ENCODE results near the gene TREM2.
A peak's percentile ranks its signal among the peaks of the same experiment; 100 is the strongest.
"Not testable (repeated sequence)": the region's sequence is repeated elsewhere in the genome, so short reads cannot be mapped to it uniquely, and the experiment has no call there.

The TREM2 gene

DNA sequence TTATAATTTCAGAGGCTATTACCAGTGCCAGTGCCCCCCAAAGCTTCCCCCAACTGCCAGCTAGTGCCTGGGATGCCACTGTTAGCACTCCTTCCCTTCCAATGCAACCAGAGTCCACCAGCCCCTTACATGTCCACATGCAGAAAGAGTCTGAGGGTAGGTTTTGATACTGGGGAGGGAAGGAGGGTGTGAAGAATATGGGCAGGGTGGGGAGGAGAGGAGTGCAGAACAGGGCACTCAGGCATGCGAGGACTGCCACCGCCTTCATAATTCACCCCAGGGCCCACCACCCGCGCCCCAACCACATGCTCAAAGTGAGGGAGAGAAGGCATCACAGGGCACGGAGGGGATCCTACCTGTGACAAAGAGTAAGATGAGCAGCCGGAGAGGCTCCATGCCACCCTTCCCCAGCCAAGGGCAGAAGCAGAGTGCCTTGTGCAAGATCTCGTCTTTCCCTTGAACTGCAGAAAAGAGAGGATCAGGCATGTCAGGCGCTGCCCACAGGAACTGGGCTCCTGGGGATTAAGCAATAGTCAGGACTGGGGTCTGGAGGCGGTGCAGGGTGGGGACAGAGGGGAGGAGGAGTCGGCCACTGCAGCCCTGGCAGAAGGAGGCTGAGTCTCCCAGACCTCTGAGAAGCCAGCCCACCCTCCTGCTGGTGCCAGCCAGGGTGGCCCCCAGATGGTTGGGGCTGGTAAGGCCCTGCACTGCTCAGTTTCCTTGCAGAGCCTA lies at the start of gene TREM2:
TREM2 (minus strand) TSS at position 430 of the 732 bp plus-strand sequence; CDS start at position 396, 34 bp downstream.
- DNase-seq, result no peak

DNA sequence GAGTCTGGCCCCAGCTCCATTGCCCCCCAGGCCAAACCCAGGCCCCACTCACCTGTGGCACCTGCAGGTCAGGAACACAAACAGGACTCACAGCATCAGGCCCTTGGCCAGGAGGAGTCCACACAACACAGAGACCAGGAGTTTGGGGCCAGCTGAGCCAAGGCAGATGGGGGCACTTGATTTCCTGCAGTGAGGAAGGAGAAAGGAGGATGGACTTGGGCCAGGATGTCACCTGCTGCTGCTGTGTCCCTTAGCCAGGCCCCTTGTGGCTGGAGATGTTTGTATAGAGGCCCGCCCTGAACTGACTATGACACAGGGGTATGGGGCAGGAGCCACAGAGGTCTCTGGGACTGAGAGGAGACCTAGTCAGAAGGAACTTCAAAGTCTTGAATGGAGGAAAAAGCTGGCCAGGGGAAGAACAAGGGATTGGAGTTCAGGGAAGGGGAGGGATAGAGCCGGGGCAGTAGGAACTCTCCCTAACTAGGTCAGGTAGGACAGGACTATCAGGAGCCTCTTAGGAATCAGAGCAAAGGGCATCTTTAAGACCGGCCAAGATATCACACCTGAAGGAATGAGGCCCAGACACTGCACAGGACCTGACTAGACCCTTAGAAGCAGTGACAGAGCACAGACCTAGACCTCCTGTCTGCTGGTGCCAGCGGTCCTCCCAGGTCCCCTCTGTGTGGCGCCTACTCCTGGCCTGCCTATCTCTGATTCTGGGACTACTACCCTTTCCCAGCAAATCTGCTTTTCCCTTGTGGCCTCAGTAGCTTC lies 46.8 kb upstream of the TREM2 start:
- DNase-seq, result no peak

- DNase-seq, result no peak
Observed at GRCh38 chr6:41208439-41209106, 45.7 kb upstream of the TREM2 start.

DNA sequence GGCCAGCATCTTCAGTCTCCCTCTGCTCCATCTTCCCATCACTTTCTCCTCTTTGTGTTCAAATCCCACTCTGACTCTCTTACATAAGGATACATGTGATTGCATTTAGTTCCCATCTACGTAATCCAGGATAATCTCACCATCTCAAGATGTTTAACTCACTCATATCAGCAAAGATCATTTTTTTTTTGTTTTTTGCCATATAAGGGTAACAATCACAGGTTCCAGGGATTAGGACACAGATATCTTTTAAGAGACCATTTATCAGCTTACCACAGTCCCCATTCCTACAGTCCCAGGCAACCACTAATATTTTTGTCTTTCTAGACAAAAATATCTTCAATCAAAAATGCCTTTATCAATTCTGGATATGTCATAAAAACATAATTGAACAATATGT lies 41.2 kb upstream of the TREM2 start:
- DNase-seq, result no peak

GRCh38 chr6:41201764-41202173 lies 38.9 kb upstream of the TREM2 start:
- no peak for DNase-seq

DNA sequence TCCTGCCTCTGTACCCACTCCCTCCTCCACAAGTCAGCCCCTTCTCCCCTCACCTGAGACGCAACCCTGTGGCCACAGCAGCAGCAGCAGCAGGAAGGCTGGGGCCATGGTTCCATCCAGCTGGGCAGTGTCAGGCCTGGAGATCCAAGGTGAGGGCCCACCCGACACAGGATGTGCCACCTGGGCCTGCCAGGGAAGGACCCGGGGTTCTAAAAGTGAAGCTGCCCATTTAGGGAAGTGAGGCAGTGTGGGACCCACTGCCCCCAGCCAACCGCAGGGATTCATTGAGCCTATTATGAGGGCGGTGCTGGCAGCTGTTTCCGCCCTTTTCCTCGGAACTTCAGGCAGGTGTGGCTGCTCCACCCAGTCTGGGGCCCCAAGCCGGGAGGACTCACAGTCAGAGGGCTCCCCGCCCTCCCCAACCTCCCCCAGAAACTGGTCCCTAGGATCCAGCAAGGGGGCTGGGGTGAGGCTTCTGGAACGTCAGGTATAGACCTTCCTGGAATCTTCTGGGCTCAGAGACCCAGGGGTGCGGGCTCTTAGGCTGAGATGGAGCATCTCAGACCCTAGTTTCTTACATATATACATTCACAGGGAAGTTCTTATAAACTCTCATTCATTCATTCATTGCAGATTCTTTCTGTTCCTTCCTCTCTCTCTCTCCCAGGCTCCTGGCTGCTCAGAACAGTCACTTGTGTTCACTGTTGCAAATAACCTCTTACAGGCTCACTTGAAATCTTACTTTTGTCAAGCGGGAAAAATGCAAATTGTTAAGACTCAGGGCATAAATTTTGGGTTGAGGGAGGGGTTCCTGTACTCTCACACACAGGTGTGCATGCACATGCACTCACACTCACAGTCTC lies 38.2 kb upstream of the TREM2 start, which contains the start of gene TREML2:
TREML2 (minus strand) TSS at position 249 of the 863 bp plus-strand sequence; CDS start at position 108, 141 bp downstream.
- DNase-seq, result peak; percentile 62

- peak; percentile 61 for DNase-seq
Observed at GRCh38 chr6:41200296-41200900, 37.5 kb upstream of the TREM2 start.

- peak; percentile 46 for DNase-seq
Observed at GRCh38 chr6:41199552-41200246, 36.8 kb upstream of the TREM2 start.

DNA sequence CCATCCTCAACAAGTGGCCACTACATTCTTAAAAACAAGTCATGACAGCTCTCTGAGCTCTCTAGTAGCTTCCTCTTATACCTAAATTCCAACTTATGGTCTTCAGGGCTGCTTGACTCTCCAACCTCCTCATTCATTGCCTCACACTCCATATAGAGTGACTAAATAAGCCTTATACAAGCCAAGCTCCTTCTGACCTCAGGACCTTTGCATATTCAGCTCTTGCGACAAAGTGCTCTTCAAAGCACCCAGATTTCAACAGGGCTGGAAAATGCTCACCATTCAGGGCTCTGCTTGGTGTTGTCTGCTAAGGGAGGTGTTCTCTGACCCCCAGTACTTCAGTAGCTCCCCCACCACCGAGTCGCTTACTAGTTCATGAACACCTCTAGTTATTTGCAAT lies 34.3 kb upstream of the TREM2 start:
- no peak for DNase-seq

DNA sequence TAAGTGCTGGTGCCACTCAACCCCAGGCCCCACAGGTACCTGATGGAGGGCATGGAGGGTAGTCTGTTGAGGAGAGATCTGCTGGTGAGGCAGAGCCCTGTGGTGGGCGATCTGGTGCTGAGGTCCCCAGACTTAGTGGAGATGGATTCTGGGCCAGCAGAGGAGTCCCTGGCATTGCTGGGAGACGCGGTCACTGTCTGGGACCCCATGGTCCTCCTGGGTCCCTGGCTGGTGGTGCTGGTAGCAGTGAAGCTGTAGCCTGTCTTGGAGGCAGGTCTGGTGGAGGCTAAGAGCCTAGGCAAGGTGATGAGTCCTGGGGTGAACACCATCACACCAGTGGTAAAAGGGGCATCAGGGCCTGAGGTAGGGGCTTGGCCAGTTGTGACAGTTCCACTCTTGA lies 31.5 kb upstream of the TREM2 start:
- no peak for DNase-seq

DNA sequence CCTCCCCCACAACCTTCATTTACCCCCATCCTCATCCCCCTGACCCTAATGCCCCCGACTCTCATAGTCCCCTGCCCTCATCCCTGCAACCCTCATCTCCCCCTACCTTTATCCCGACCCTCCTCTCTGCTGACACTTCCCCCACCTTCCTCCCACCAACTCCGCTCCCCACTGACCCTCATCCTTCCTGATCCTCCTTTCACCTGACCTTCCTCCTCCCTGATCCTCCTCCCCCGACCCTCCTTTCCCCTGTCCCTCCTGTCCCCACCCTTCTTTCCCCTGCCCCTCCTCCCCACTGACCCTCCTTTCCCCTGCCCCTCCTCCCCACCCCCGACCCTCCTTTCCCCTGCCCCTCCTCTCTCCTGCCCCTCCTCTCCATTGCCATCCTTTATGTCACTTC lies 31.0 kb upstream of the TREM2 start:
- DNase-seq, result no peak

DNA sequence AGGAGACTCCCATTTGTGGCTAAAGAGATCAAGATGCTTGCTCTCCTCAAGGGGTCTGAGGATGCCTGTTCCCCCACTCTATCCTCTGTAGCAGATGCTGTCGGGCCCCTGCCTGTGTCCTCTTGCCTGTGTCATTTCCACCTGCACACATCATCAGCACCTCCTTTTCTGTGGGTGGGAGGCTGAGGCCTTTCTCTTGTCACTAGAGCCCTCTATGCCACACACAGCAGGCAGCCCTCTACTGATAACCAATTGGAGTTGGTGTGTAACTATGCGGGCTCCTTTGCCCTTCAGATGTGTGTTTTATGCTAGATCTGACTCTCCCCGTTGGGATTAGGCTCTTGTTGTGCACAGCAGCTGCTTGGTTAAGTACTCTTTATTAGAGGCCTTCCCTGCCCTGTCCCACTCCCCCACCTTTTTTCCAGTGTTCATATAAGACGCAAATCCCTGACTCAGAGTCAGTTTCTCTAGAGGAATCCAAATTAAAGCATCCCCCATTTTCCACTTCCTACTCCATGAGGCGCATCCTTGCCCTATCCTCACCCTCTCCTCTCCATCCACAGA lies 30.3 kb upstream of the TREM2 start:
- no peak for DNase-seq

DNA sequence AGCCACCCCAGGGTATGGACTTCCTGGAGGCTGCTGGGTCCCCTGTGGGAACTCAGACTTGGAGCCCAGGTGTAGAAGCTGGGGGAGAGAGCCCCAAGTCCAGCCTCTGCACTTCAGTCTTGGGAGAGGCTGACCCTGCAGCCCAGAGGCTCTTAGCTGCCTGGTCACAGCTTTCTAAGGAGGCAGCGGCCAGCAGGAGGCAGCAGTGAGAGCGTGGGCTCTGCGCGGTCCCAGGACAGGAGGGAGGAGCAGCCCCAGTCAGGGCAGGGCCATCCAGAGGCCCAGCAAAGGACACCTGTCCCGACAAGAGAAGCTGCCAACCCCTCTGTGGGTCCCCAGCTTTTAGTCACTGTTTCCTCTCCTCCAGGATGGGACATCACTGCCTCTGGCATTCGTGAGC lies 28.7 kb upstream of the TREM2 start:
- DNase-seq, result peak; percentile 65

- DNase-seq, result no peak
Observed at GRCh38 chr6:41190791-41191190, 27.9 kb upstream of the TREM2 start.

DNA sequence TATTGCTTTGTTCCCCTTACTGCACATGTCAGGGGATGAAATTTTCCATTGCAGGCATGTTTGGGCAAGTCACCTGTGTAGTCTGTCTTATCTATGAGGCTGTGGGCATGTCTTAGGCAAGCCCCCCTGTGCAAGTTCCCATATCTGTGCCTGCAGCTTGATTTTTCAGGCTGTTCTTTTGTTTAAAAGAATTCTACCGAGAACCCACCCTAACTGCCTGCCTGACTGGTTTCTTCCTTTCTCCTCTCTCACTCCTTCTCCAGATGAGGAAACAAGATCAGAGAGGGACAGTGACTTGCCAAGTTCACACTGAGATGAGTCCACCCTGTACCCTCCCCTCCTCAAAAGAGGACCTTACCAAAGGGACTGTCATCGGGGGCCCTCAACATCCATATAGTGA lies 27.1 kb upstream of the TREM2 start:
- no peak for DNase-seq

DNA sequence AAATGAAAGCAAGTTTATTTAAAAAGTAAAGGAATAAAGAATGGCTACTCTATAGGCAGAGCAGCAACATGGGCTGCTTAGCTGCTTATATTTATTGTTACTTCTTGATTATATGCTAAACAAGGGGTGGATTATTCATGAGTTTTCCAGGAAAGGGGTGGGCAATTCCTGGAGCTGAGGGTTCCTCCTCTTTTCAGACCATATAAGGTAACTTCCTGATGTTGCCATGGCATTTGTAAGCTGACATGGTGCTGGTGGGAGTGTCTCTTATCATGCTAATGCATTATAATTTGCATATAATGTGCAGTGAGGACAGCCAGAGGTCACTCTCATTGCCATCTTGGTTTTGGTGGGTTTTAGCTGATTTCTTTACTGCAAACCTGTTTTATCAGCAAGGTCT lies 26.1 kb upstream of the TREM2 start:
- not testable (repeated sequence) for DNase-seq

- no peak for DNase-seq
Observed at GRCh38 chr6:41187924-41188886, 25.3 kb upstream of the TREM2 start.

DNA sequence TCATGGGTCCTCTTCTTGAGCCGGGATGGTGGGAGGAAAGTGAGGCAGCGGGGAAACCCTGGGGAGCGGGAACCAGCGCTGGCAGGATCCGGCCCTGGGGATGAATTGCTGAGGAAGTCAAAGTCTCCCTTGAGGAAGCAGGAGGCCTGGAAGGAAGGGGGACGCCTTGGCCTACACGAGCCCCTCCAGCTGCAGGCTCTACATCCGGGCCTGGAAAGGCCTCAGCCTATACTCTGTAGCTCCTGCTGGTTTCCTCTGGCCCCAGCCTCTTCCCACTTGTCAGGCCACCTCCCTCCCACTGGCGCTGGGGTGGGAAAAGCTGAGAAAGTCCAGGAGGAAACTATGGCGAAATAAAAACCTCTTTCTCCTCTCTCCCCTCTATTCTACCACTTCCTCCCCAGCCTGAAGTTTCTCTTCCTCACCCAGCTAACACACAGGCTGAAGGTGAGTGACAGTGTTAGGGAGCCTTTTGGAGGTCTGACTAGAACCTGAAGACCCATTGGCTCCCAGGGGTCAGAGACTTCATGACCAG lies 23.2 kb upstream of the TREM2 start:
- no peak for DNase-seq

DNA sequence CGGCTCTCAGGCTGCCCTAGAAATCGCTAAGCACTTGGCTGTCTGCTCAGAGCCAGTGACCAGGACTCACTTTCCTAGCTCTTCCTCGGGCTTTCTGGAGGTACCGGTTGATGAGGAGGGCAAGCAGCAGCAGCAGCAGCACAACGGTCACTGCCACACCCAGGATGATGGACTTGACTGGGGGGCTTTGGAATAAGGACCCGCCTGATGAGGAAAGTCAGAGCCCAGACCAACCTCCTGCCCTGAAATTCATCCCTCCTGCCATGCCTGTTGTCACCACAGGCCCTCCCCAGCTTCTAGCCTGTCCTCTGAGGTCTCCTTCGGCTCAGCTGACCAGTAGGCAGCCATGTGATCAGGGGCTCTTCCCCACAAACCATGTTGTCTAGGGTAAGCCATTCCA lies 21.8 kb upstream of the TREM2 start:
- DNase-seq, result no peak

All from activated CD4-positive, alpha-beta T cell treated with anti-CD3 and anti-CD28 coated beads for 48 hours (primary cell).